Right atrium auricular region (tissue), 2 donors: ENCODE results near the gene OPTC. TPM values are rescaled to one million over a fixed set of nuclear protein-coding genes. Genes with fewer than 3 reads are reported as not detected.

Experiments used
- DNase-seq: peaks from one replicate; pipeline ENCODE4 v3.0.0-alpha.2; 2019; ENCODE audit warnings: low spot score
- H3K27ac ChIP-seq, 2 donors: fragments of 200-600 bp; sonication (generic); 1 replicate in 1 of 2; 2 replicates in 1 of 2; pipeline ENCODE4 v1.5.1; 2016 to 2019
- H3K27me3 ChIP-seq, 2 donors: fragments of 200-600 bp; sonication (generic); one replicate each; pipeline versions ENCODE4 v1.5.1 to v1.6.0; 2017 to 2019
- H3K36me3 ChIP-seq: fragments of 200-600 bp; sonication (generic); one replicate; pipeline ENCODE4 v1.5.1; 2016
- H3K4me1 ChIP-seq, 2 donors: fragments of 200-600 bp; sonication (generic); one replicate each; pipeline versions ENCODE4 v1.5.1 to v1.6.0; 2017 to 2019
- H3K4me3 ChIP-seq, 2 donors: fragments of 200-600 bp; sonication (generic); 1 replicate in 1 of 2; 2 replicates in 1 of 2; pipeline ENCODE4 v1.5.1; 2017 to 2019; ENCODE audit warnings: mild to moderate bottlenecking in 1 of 2, moderate library complexity in 1 of 2
- H3K9me3 ChIP-seq, 2 donors: fragments of 200-600 bp; sonication (generic); one replicate each; pipeline ENCODE4 v1.5.1; 2019
- total RNA-seq, 2 donors: library from RNA; depleted of rRNA; stranded (reverse); fragments of >200 nt; gene quantifications; one replicate each; pipeline ENCODE4 v1.1.0, GENCODE V29; 2016
- TF ChIP-seq, protein P1 (sequence below), 2 donors: fragments of 200-600 bp; sonication (generic); IDR thresholded peaks; one replicate each; pipeline ENCODE4 v1.5.1; 2019; ENCODE audit warnings: antibody characterized with exemption in 2 of 2

OPTC gene
- total RNA-seq, 2 donors from 2014 or later: not detected

- peaks cover 0 to 31% of the 10 kb centered on the region in 2 donors for H3K4me1 ChIP-seq
- H3K4me3 ChIP-seq: no peak overlapping the region
- no peak overlapping the region for H3K27ac ChIP-seq
- no peaks in the 10 kb centered on the region for H3K9me3 ChIP-seq
- TF ChIP-seq, protein P1, sequence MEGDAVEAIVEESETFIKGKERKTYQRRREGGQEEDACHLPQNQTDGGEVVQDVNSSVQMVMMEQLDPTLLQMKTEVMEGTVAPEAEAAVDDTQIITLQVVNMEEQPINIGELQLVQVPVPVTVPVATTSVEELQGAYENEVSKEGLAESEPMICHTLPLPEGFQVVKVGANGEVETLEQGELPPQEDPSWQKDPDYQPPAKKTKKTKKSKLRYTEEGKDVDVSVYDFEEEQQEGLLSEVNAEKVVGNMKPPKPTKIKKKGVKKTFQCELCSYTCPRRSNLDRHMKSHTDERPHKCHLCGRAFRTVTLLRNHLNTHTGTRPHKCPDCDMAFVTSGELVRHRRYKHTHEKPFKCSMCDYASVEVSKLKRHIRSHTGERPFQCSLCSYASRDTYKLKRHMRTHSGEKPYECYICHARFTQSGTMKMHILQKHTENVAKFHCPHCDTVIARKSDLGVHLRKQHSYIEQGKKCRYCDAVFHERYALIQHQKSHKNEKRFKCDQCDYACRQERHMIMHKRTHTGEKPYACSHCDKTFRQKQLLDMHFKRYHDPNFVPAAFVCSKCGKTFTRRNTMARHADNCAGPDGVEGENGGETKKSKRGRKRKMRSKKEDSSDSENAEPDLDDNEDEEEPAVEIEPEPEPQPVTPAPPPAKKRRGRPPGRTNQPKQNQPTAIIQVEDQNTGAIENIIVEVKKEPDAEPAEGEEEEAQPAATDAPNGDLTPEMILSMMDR (IDR thresholded peaks at IDR 0.05): no peak
- no peak for DNase-seq
- H3K36me3 ChIP-seq: no peaks in the 10 kb centered on the region
- no peaks in the 10 kb centered on the region for H3K27me3 ChIP-seq
Measured at GRCh38 chr1:203528063-203528462, 34.1 kb downstream of the OPTC start.

DNA sequence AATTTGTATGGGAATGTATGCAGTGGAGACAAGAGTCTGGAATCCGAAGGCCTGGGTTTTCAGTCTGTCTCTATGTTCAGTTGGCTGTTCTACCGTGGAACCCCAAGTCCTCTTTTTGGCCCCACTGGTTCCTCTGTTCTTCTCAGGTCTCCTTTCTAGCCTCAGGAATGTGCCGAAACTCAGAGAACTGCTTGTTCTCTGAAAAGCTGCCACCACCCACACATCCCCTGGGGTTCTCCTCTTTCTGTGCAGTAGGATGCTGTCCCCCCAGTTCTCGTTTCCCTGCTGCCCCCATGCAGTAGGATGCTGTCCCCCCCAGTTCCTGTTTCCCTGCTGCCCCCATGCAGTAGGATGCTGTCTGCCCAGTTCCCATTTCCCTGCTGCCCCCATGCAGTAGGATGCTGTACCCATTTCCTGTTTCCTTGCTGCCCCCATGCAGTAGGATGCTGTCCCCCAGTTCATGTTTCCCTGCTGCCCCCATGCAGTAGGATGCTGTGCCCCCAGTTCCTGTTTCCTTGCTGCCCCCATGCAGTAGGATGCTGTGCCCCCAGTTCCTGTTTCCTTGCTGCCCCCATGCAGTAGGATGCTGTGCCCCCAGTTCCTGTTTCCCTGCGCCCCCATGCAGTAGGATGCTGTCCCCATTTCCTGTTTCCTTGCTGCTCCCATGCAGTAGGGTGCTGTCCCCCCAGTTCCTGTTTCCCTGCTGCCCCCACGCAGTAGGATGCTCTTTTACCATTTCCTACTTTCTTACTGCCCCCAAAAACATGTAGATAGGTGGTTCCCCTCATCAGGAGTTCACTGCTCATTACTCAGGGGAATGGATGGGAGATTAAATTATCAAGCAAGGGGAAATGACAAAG lies 35.3 kb downstream of the OPTC start:
- Histone ChIP-seq H3K4me1 (peaks cover 0 to 25% of the 10 kb centered on the region in 2 donors), H3K36me3 (no peaks in the 10 kb centered on the region), H3K4me3 (no peak overlapping the region), H3K9me3 (no peaks in the 10 kb centered on the region), H3K27me3 (no peaks in the 10 kb centered on the region), H3K27ac (no peak overlapping the region)
- DNase-seq: no peak
- TF ChIP-seq, protein P1 (IDR thresholded peaks at IDR 0.05): no peak

GRCh38 chr1:203531063-203531462 lies 37.1 kb downstream of the OPTC start:
- no peaks in the 10 kb centered on the region for H3K27me3 ChIP-seq
- no peak for DNase-seq
- no peaks in the 10 kb centered on the region for H3K36me3 ChIP-seq
- no peaks in the 10 kb centered on the region for H3K9me3 ChIP-seq
- H3K27ac ChIP-seq: no peak overlapping the region
- TF ChIP-seq, protein P1 (IDR thresholded peaks at IDR 0.05): no peak
- peaks cover 0 to 18% of the 10 kb centered on the region in 2 donors for H3K4me1 ChIP-seq
- no peak overlapping the region for H3K4me3 ChIP-seq

GRCh38 chr1:203534012-203534411 lies 40.1 kb downstream of the OPTC start:
- Histone ChIP-seq H3K9me3 (no peaks in the 10 kb centered on the region), H3K4me1 (peaks cover 0 to 28% of the 10 kb centered on the region in 2 donors), H3K36me3 (no peaks in the 10 kb centered on the region), H3K27me3 (no peaks in the 10 kb centered on the region), H3K4me3 (no peak overlapping the region), H3K27ac (peak overlapping the region; percentile 3 to 10)
- DNase-seq: no peak
- TF ChIP-seq, protein P1 (IDR thresholded peaks at IDR 0.05): no peak

DNA sequence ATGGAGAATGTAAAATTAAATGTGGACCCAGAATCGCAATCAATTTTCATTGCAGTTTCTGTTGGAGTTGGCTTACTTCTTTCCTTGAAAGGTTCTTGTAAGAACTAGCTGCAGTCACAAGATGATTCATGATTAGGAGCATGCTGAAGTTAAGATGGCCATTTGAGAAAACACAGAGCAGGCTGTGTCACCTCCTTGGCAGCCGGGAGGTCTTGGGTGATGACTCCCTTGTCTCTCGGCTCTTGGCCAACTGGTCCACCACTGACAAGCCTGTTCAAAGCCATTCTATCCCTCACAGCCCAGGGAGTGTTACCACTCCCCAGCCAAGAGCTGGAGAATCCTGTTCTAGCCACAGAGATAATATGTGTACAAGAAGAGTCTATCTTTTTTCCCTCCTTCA lies 40.6 kb downstream of the OPTC start:
- Histone ChIP-seq H3K36me3 (no peaks in the 10 kb centered on the region), H3K27me3 (no peaks in the 10 kb centered on the region), H3K27ac (peak overlapping the region; percentile 10 to 24), H3K4me1 (peaks cover 0 to 26% of the 10 kb centered on the region in 2 donors), H3K4me3 (no peak overlapping the region), H3K9me3 (no peaks in the 10 kb centered on the region)
- TF ChIP-seq, protein P1 (IDR thresholded peaks at IDR 0.05): no peak
- peak; percentile 87 for DNase-seq
